ENCODE measurements around the gene CLEC2L. TPM values are rescaled to one million over a fixed set of nuclear protein-coding genes. Genes with fewer than 3 reads are reported as not detected.

The CLEC2L gene
- total and polyA plus RNA-seq, 9 donors: 0.15 to 1.5 (median 0.33) TPM; not detected in 6

DNA sequence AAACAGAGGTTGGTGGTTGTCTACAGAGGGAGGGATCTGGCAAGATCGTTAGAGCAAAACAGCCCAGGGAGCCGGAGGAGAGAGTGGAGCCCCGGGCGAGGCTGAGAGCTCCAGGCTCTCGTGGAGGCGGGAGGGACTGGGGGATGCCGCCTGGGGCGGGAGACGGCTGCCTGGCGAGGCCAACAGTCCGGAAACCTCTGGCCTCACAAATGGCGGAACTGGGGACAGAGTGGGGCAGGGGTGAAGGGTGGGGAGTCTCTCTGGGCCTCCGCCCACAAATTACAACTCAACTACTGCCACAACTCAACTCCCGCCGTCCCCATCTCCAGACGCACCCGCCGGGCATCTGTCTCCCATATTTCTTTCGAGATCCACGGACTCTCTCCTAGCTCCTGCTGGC is 47.7 kb downstream of the CLEC2L start:
- intact Hi-C loops (cut with DNase I): no loop called here
- Histone ChIP-seq H3K4me1 (ENCODE audit: insufficient read depth) (no peaks in the 10 kb centered on the region), H3K36me3 (no peaks in the 10 kb centered on the region), H3K4me3 (no peak overlapping the region), H3K27me3 (no peaks in the 10 kb centered on the region), H3K27ac (no peak overlapping the region), H3K9me3 (no peaks in the 10 kb centered on the region)
- 83 to 90% (median 89%) methylated on average over 20 of the region's 20 CpGs for WGBS, 3 donors
- TF ChIP-seq, protein P1, sequence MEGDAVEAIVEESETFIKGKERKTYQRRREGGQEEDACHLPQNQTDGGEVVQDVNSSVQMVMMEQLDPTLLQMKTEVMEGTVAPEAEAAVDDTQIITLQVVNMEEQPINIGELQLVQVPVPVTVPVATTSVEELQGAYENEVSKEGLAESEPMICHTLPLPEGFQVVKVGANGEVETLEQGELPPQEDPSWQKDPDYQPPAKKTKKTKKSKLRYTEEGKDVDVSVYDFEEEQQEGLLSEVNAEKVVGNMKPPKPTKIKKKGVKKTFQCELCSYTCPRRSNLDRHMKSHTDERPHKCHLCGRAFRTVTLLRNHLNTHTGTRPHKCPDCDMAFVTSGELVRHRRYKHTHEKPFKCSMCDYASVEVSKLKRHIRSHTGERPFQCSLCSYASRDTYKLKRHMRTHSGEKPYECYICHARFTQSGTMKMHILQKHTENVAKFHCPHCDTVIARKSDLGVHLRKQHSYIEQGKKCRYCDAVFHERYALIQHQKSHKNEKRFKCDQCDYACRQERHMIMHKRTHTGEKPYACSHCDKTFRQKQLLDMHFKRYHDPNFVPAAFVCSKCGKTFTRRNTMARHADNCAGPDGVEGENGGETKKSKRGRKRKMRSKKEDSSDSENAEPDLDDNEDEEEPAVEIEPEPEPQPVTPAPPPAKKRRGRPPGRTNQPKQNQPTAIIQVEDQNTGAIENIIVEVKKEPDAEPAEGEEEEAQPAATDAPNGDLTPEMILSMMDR (IDR thresholded peaks at IDR 0.05): no peak
- no peak for TF ChIP-seq EP300 (IDR thresholded peaks at IDR 0.05)
- TF ChIP-seq POLR2A (IDR thresholded peaks at IDR 0.05): no peak
- DNase-seq: no peak

DNA sequence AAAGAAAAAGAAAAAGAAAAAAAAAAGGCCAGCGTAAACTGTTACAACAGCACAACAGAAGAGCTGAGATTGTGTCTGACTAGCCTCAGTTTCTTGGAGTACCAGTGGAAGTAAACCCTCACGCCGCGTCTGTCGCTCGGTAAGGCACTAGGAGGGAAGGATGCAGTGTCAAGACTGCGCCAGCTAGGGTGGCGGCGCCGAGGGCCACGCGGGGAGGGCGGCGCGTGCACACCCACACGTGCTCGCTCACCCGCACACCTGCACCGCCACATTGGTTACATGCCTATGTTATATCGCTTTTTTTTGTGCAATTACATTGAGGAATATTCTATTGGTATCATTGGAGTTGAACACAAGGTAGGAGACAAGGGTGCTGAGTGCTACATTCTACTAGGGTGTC is 48.2 kb downstream of the CLEC2L start:
- intact Hi-C loops (cut with DNase I): no loop called here
- peak in 1 of 5 donors; percentile 3 for DNase-seq
- Histone ChIP-seq H3K27me3 (no peaks in the 10 kb centered on the region), H3K4me1 (ENCODE audit: insufficient read depth) (no peaks in the 10 kb centered on the region), H3K36me3 (no peaks in the 10 kb centered on the region), H3K27ac (no peak overlapping the region), H3K9me3 (no peaks in the 10 kb centered on the region), H3K4me3 (no peak overlapping the region)
- no peak for TF ChIP-seq POLR2A (IDR thresholded peaks at IDR 0.05)
- TF ChIP-seq, protein P1 (IDR thresholded peaks at IDR 0.05): no peak
- TF ChIP-seq EP300 (IDR thresholded peaks at IDR 0.05): no peak
- 95 to 97% (median 96%) methylated on average over 20 of the region's 20 CpGs for WGBS, 3 donors

DNA sequence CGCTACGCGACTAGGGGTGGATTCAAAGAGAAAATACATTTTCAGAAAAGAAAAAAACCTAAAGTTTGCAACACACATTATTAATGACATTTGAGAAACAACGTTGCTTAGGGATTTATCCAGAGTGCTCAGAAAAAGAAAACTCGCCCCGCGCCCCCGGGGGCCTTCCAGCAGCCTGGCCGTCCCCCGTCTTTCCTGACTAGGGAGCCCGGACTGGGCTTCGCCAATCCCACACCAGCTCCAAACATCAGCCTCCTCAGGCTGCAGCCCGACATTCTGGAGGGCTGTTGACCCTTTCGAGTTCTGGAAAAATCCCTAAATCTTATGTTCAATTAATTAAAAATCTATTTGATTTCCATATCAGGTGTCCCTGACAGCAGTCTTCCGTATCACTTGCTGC is 48.6 kb downstream of the CLEC2L start:
- TF ChIP-seq EP300 (IDR thresholded peaks at IDR 0.05) (no peak), POLR2A (IDR thresholded peaks at IDR 0.05) (no peak)
- TF ChIP-seq, protein P1 (IDR thresholded peaks at IDR 0.05): no peak
- Histone ChIP-seq H3K27ac (no peak overlapping the region), H3K4me1 (ENCODE audit: insufficient read depth) (no peaks in the 10 kb centered on the region), H3K9me3 (no peaks in the 10 kb centered on the region), H3K27me3 (no peaks in the 10 kb centered on the region), H3K4me3 (no peak overlapping the region), H3K36me3 (no peaks in the 10 kb centered on the region)
- intact Hi-C loops (cut with DNase I): no loop called here
- WGBS, 3 donors: 95 to 96% (median 96%) methylated on average over 15 of the region's 15 CpGs
- DNase-seq: peak in 1 of 5 donors; percentile 4

DNA sequence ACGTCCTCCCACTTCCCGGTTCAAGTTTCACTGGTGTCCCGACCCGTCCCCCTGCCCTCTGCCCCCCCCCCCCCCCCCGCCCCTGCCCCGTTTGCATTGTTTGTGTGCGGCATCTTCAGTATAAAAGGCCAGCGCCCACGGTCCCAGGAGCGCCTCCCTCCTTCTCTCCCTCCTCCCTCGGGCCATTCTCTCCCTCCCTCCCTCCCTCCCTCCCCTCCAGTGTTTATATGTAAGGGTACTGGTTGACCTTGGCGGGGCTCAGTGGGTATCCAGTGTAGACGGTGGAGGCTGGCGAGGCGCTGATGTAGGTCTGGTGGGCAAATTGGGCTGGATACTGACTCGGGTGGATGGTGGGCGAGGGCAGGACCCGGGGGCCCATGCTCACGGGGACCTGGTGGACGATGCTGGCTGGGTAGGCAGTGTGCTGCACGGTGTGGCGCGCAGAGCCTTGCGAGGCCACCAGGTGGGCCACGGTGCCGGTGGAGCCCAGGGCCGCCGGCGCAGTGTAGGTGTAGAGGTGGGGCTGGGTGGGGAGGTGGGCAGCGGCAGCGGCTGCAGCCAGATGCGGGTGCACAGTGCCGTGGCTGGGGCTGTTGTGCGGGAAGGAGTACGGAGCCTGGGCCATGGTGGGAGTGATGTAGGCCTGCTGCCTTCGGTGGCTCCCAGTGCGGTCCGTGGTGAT is 49.4 kb downstream of the CLEC2L start:
- intact Hi-C loops (cut with DNase I): no loop called here
- Histone ChIP-seq H3K27ac (no peak overlapping the region), H3K9me3 (no peaks in the 10 kb centered on the region), H3K4me3 (no peak overlapping the region), H3K4me1 (ENCODE audit: insufficient read depth) (no peaks in the 10 kb centered on the region), H3K27me3 (no peaks in the 10 kb centered on the region), H3K36me3 (no peaks in the 10 kb centered on the region)
- WGBS, 3 donors: 86 to 89% (median 86%) methylated on average over 38 of the region's 38 CpGs
- DNase-seq: peak in 1 of 5 donors; percentile 7
- TF ChIP-seq, protein P1 (IDR thresholded peaks at IDR 0.05): no peak
- no peak for TF ChIP-seq POLR2A (IDR thresholded peaks at IDR 0.05)
- TF ChIP-seq EP300 (IDR thresholded peaks at IDR 0.05): no peak
